Measurements from ENCODE around the gene MROH7. TPM values are rescaled to one million over a fixed set of nuclear protein-coding genes. Genes with fewer than 3 reads are reported as not detected.

Gene MROH7
- total RNA-seq, 1 experiment from 2014 or later = not detected

DNA sequence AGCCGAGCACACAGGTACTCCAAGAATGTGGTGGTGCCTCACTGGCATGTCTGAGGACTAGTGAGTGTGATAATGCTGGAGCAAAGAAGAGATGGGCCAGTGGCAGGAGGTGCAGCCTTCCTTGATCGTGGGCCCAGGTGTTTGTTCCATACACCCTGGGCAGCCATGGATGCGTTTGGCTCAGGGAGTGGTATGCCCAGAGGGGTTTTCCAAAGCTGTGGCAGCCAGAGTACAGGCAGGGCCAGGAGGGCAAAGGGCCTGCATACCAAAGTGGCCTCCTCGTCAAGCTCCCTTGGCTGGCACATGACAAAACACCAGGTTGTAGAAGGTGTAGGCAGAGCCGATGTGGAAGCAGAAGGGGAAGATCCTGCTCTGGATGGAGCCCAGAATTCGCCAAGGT, 103.7 kb downstream of the MROH7 start:
- no peak for DNase-seq (ENCODE audit: low spot score)
- H3K36me3 ChIP-seq (ENCODE audit: insufficient read depth, low read length, poor library complexity, severe bottlenecking) = peaks cover 17% of the 10 kb centered on the region
- intact Hi-C loops (cut with micrococcal nuclease; ENCODE audit: unreplicated experiment) = no loop called here
- POLR2A ChIA-PET (ENCODE audit: low non-redundant PET) = no interaction called here
- no peak overlapping the region for H3K4me3 ChIP-seq (ENCODE audit: low read depth, low read length, poor library complexity, severe bottlenecking)
- H3K9me3 ChIP-seq (ENCODE audit: low read depth, low read length, poor library complexity, severe bottlenecking) = no peaks in the 10 kb centered on the region
- no peaks in the 10 kb centered on the region for H3K27me3 ChIP-seq (replicated peaks; ENCODE audit: insufficient read depth, low read depth, low read length, poor library complexity)
- CTCF ChIA-PET = interaction anchor here (0.6 kb wide), 1 partner anchor 608 kb away, joined by 3 read pairs; no protein-coding TSS in a partner anchor
- no peak for TF ChIP-seq EZH2 (IDR thresholded peaks at IDR 0.05; ENCODE audit: borderline replicate concordance, low read depth, low read length, poor library complexity, severe bottlenecking)
- TF ChIP-seq, protein P1, sequence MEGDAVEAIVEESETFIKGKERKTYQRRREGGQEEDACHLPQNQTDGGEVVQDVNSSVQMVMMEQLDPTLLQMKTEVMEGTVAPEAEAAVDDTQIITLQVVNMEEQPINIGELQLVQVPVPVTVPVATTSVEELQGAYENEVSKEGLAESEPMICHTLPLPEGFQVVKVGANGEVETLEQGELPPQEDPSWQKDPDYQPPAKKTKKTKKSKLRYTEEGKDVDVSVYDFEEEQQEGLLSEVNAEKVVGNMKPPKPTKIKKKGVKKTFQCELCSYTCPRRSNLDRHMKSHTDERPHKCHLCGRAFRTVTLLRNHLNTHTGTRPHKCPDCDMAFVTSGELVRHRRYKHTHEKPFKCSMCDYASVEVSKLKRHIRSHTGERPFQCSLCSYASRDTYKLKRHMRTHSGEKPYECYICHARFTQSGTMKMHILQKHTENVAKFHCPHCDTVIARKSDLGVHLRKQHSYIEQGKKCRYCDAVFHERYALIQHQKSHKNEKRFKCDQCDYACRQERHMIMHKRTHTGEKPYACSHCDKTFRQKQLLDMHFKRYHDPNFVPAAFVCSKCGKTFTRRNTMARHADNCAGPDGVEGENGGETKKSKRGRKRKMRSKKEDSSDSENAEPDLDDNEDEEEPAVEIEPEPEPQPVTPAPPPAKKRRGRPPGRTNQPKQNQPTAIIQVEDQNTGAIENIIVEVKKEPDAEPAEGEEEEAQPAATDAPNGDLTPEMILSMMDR (conservative IDR thresholded peaks at IDR 0.05; ENCODE audit: low read depth, low read length) = no peak
- H3K27ac ChIP-seq (ENCODE audit: low read depth, low read length, poor library complexity, severe bottlenecking) = no peak overlapping the region
- H3K4me1 ChIP-seq (ENCODE audit: insufficient read depth, low read length, poor library complexity, severe bottlenecking) = no peaks in the 10 kb centered on the region
- no TSS peak for BruUV-seq (replicated peaks)

DNA sequence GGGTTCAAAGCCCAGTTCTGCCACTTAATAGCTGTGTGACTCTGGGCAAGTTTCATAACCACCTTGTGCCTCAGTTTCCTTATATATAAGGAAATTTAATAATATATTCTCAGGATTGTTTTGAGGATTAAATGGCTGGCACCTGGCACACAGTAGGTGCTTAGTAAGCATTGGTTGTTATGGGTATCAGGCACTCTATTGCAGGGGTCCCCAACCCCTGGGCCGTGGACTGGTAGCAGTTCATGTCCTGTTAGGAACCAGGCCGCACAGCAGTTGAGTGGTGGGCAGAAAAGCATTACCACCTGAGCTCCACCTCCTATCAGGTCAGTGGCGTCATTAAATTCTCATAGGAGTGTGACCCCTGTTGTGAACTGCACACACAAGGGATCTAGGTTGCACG, 104.3 kb downstream of the MROH7 start:
- H3K36me3 ChIP-seq (ENCODE audit: insufficient read depth, low read length, poor library complexity, severe bottlenecking) = peaks cover 16% of the 10 kb centered on the region
- ChIA-PET CTCF (interaction anchor here (0.6 kb wide), 1 partner anchor 608 kb away, joined by 3 read pairs; no protein-coding TSS in a partner anchor), POLR2A (ENCODE audit: low non-redundant PET) (no interaction called here)
- no peaks in the 10 kb centered on the region for H3K27me3 ChIP-seq (replicated peaks; ENCODE audit: insufficient read depth, low read depth, low read length, poor library complexity)
- no peaks in the 10 kb centered on the region for H3K4me1 ChIP-seq (ENCODE audit: insufficient read depth, low read length, poor library complexity, severe bottlenecking)
- intact Hi-C loops (cut with micrococcal nuclease; ENCODE audit: unreplicated experiment) = no loop called here
- no peak overlapping the region for H3K27ac ChIP-seq (ENCODE audit: low read depth, low read length, poor library complexity, severe bottlenecking)
- DNase-seq (ENCODE audit: low spot score) = no peak
- TF ChIP-seq EZH2 (IDR thresholded peaks at IDR 0.05; ENCODE audit: borderline replicate concordance, low read depth, low read length, poor library complexity, severe bottlenecking) = no peak
- TF ChIP-seq, protein P1 (conservative IDR thresholded peaks at IDR 0.05; ENCODE audit: low read depth, low read length) = no peak
- no TSS peak for BruUV-seq (replicated peaks)
- H3K9me3 ChIP-seq (ENCODE audit: low read depth, low read length, poor library complexity, severe bottlenecking) = no peaks in the 10 kb centered on the region
- H3K4me3 ChIP-seq (ENCODE audit: low read depth, low read length, poor library complexity, severe bottlenecking) = no peak overlapping the region

DNA sequence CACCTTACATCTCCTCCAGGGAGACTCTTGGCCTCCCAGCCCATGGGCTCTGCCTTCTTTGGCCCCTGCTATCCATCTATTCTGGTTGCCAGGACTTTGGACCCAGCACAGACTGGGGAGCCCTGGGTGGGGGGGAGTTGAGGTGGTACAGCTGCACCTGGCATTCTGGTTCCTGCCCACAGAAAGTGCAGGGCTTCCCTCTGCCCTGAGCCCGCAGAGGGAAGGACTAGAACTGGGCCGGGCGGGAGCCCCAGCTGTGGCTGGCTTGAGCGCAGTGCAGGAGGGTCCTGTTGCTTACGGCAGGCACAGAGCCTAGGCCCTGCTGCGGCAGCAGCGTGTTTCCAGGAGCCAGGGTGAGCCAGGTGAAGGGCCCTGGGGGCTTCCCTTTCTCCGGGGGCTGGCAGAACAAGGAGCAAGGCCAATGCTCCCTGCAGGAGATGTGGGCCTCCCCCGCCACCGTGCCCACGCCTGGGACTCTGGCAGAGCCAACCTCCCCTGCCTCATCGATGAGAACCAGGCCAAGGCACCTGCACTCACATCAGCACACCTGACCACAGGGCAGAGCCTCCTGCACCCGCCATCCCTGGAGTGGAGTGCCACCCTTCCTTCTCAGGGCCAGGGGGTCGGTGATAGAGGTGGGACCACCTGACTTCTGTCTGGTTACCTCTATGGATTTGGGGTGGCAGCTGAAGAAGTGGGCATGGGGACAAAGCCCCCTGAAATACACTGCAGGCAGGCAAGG, 106.7 kb downstream of the MROH7 start:
- no peak overlapping the region for H3K27ac ChIP-seq (ENCODE audit: low read depth, low read length, poor library complexity, severe bottlenecking)
- H3K9me3 ChIP-seq (ENCODE audit: low read depth, low read length, poor library complexity, severe bottlenecking) = no peaks in the 10 kb centered on the region
- ChIA-PET CTCF (no interaction called here), POLR2A (ENCODE audit: low non-redundant PET) (no interaction called here)
- TF ChIP-seq EZH2 (IDR thresholded peaks at IDR 0.05; ENCODE audit: borderline replicate concordance, low read depth, low read length, poor library complexity, severe bottlenecking) = no peak
- TF ChIP-seq, protein P1 (conservative IDR thresholded peaks at IDR 0.05; ENCODE audit: low read depth, low read length) = no peak
- intact Hi-C loops (cut with micrococcal nuclease; ENCODE audit: unreplicated experiment) = no loop called here
- H3K4me3 ChIP-seq (ENCODE audit: low read depth, low read length, poor library complexity, severe bottlenecking) = no peak overlapping the region
- no peak for DNase-seq (ENCODE audit: low spot score)
- BruUV-seq (replicated peaks) = no TSS peak
- no peaks in the 10 kb centered on the region for H3K27me3 ChIP-seq (replicated peaks; ENCODE audit: insufficient read depth, low read depth, low read length, poor library complexity)
- peaks cover 6% of the 10 kb centered on the region for H3K36me3 ChIP-seq (ENCODE audit: insufficient read depth, low read length, poor library complexity, severe bottlenecking)
- no peaks in the 10 kb centered on the region for H3K4me1 ChIP-seq (ENCODE audit: insufficient read depth, low read length, poor library complexity, severe bottlenecking)

Data from A673 (cell line).